MCF 10A (cell line): ENCODE measurements around the gene NAT10. TPM values are rescaled to one million over a fixed set of nuclear protein-coding genes. Genes with fewer than 3 reads are reported as not detected.

ENCODE experiments used
- BruUV-seq: library from RNA; stranded (reverse); fragments of 400-500 nt; replicated peaks from 2 replicates; lab custom pipeline; 2021; lab: Mats Ljungman, UMichigan
- CTCF ChIA-PET: fragments of 300-600 bp; sonication (Branson Sonifier 250); formaldehyde crosslinking; extraction: SDS; loops from one replicate; lab custom pipeline; 2021; ENCODE audit warnings: antibody characterized with exemption, inconsistent platforms; lab: Yijun Ruan, JAX
- POLR2A ChIA-PET: fragments of 300-600, 350-650 bp; sonication (Branson Sonifier 250); formaldehyde crosslinking; extraction: SDS; loops from one replicate; lab custom pipeline; 2020; ENCODE audit warnings: antibody characterized with exemption, inconsistent platforms; lab: Yijun Ruan, JAX
- DNase-seq: peaks from one replicate; pipeline ENCODE4 v3.0.0-alpha.2; 2018; ENCODE audit not compliant: unreplicated experiment
- H3K27ac Mint-ChIP-seq: one replicate; pipeline ENCODE4 v1.8.0; 2022; ENCODE audit warnings: mild to moderate bottlenecking, low read depth, mixed read lengths; ENCODE audit not compliant: unreplicated experiment
- H3K27me3 Mint-ChIP-seq: one replicate; pipeline ENCODE4 v1.8.0; 2022; ENCODE audit warnings: mixed read lengths; ENCODE audit not compliant: insufficient read depth, unreplicated experiment
- H3K36me3 Mint-ChIP-seq: one replicate; pipeline ENCODE4 v1.8.0; 2022; ENCODE audit warnings: mild to moderate bottlenecking, moderate library complexity, mixed read lengths; ENCODE audit not compliant: insufficient read depth, unreplicated experiment
- H3K4me1 Mint-ChIP-seq: one replicate; pipeline ENCODE4 v1.8.0; 2022; ENCODE audit warnings: mixed read lengths; ENCODE audit not compliant: insufficient read depth, unreplicated experiment
- H3K4me3 Mint-ChIP-seq: one replicate; pipeline ENCODE4 v1.8.0; 2022; ENCODE audit warnings: mild to moderate bottlenecking, moderate library complexity, mixed read lengths; ENCODE audit not compliant: unreplicated experiment
- H3K9me3 Mint-ChIP-seq: one replicate; pipeline ENCODE4 v1.8.0; 2022; ENCODE audit warnings: mixed read lengths; ENCODE audit not compliant: unreplicated experiment
- intact Hi-C: fragments of 100-400 bp; cut with micrococcal nuclease; formaldehyde crosslinking; loops from 2 replicates; pipeline ENCODE4 v1.14.1; 2022
- total RNA-seq: library from RNA; stranded (reverse); gene quantifications from 2 replicates; pipeline ENCODE4 v1.2.3, GENCODE V29; 2022
- TF ChIP-seq, protein P1 (sequence below): fragments of 200-600 bp; IDR thresholded peaks from one replicate; pipeline ENCODE4 v1.8.0; 2022; ENCODE audit warnings: antibody characterized with exemption, mild to moderate bottlenecking; ENCODE audit not compliant: unreplicated experiment

Gene NAT10
- total RNA-seq, 1 experiment from 2014 or later: 89.5 TPM

GRCh38 chr11:34074391-34074790, 31.0 kb upstream of the NAT10 start:
- TF ChIP-seq, protein P1, sequence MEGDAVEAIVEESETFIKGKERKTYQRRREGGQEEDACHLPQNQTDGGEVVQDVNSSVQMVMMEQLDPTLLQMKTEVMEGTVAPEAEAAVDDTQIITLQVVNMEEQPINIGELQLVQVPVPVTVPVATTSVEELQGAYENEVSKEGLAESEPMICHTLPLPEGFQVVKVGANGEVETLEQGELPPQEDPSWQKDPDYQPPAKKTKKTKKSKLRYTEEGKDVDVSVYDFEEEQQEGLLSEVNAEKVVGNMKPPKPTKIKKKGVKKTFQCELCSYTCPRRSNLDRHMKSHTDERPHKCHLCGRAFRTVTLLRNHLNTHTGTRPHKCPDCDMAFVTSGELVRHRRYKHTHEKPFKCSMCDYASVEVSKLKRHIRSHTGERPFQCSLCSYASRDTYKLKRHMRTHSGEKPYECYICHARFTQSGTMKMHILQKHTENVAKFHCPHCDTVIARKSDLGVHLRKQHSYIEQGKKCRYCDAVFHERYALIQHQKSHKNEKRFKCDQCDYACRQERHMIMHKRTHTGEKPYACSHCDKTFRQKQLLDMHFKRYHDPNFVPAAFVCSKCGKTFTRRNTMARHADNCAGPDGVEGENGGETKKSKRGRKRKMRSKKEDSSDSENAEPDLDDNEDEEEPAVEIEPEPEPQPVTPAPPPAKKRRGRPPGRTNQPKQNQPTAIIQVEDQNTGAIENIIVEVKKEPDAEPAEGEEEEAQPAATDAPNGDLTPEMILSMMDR: no peak
- H3K36me3 Mint-ChIP-seq: peaks cover 84% of the 10 kb centered on the region
- intact Hi-C loops: no loop called here
- no peak overlapping the region for H3K4me3 Mint-ChIP-seq
- no peaks in the 10 kb centered on the region for H3K27me3 Mint-ChIP-seq
- peak overlapping the region; percentile 69 for H3K27ac Mint-ChIP-seq
- BruUV-seq: no TSS peak
- ChIA-PET POLR2A (interaction anchor here (1.2 to 5.5 kb wide), 3 partner anchors 21 to 31 kb away, joined by 3 to 24 read pairs (median 14); partner anchors contain the start of genes CAPRIN1 and NAT10), CTCF (interaction anchor here (1.0 to 1.8 kb wide), 6 partner anchors 10 to 240 kb away, joined by 3 to 9 read pairs (median 5); no protein-coding TSS in a partner anchor)
- no peaks in the 10 kb centered on the region for H3K9me3 Mint-ChIP-seq
- peaks cover 20% of the 10 kb centered on the region for H3K4me1 Mint-ChIP-seq
- DNase-seq: no peak

- intact Hi-C loops: loop anchor here (1.0 kb wide), 1 partner anchor 78 kb away; no protein-coding TSS in a partner anchor
- H3K4me3 Mint-ChIP-seq: no peak overlapping the region
- DNase-seq: peak; percentile 63
These were observed 30.1 kb upstream of the NAT10 start for GRCh38 chr11:34075178-34075820.

DNA sequence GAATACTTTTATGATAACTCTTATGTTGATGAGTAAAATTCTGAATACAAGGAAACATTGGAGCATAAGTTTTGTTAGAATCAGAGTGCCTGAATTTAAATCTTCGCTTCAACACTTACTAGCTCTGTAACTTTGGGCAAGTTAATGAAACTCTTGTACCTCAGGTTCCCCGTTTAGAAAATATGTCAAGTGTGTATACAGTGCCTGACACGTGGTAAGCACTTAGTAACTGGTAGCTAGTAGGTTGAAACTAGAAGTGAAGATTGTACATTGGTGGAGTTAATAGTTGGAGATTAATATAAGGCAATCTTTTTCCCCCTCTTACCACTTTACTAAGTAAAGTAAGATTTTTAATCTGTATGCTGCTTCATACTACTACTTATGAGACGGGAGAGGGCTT, 24.8 kb upstream of the NAT10 start:
- ChIA-PET POLR2A (interaction anchor here (1.1 kb wide), 1 partner anchor 84 kb away, joined by 7 read pairs; no protein-coding TSS in a partner anchor), CTCF (interaction anchor here (0.7 to 1.8 kb wide), 4 partner anchors 9 to 222 kb away, joined by 3 to 5 read pairs (median 4); no protein-coding TSS in a partner anchor)
- DNase-seq: no peak
- Mint-ChIP-seq H3K27ac (no peak overlapping the region), H3K4me1 (peaks cover 12% of the 10 kb centered on the region), H3K27me3 (no peaks in the 10 kb centered on the region), H3K9me3 (no peaks in the 10 kb centered on the region), H3K4me3 (no peak overlapping the region), H3K36me3 (peaks cover 99% of the 10 kb centered on the region)
- no TSS peak for BruUV-seq
- TF ChIP-seq, protein P1: no peak
- intact Hi-C loops: no loop called here

More at GRCh38 chr11:34075178-34075820, 30.1 kb upstream of the NAT10 start:
- peak overlapping the region; percentile 69 for H3K27ac Mint-ChIP-seq
- peaks cover 20% of the 10 kb centered on the region for H3K4me1 Mint-ChIP-seq
- BruUV-seq: no TSS peak
- TF ChIP-seq, protein P1: no peak
- ChIA-PET CTCF (interaction anchor here (0.6 to 3.0 kb wide), 9 partner anchors 12 to 241 kb away, joined by 3 to 19 read pairs (median 3); no protein-coding TSS in a partner anchor), POLR2A (interaction anchor here (0.6 to 5.5 kb wide), 8 partner anchors 14 to 100 kb away, joined by 3 to 24 read pairs (median 4); partner anchors contain the start of genes CAPRIN1 and NAT10)
- H3K9me3 Mint-ChIP-seq: no peaks in the 10 kb centered on the region
- H3K27me3 Mint-ChIP-seq: no peaks in the 10 kb centered on the region
- H3K36me3 Mint-ChIP-seq: peaks cover 93% of the 10 kb centered on the region

- ChIA-PET CTCF (interaction anchor here (0.7 to 0.9 kb wide), 2 partner anchors 22 to 86 kb away, joined by 3 read pairs; no protein-coding TSS in a partner anchor), POLR2A (interaction anchor here (0.8 to 2.6 kb wide), 5 partner anchors 11 to 34 kb away, joined by 3 to 7 read pairs (median 3); no protein-coding TSS in a partner anchor)
- H3K4me1 Mint-ChIP-seq: peaks cover 6% of the 10 kb centered on the region
- no peak overlapping the region for H3K4me3 Mint-ChIP-seq
- TF ChIP-seq, protein P1: no peak
- no TSS peak for BruUV-seq
- no peaks in the 10 kb centered on the region for H3K27me3 Mint-ChIP-seq
- no peak for DNase-seq
- intact Hi-C loops: no loop called here
- H3K27ac Mint-ChIP-seq: no peak overlapping the region
- H3K36me3 Mint-ChIP-seq: peaks cover 100% of the 10 kb centered on the region
- no peaks in the 10 kb centered on the region for H3K9me3 Mint-ChIP-seq
These were observed 20.8 kb upstream of the NAT10 start for GRCh38 chr11:34084637-34085036.
